Dedifferentiated amniotic fluid mesenchymal stem cell (primary cell): ENCODE results near the gene HSPBAP1.
"Not testable (repeated sequence)": the region's sequence is repeated elsewhere in the genome, so short reads cannot be mapped to it uniquely, and the experiment has no call there.

ENCODE experiments used
- DNase-seq: peaks from one replicate; pipeline ENCODE4 v3.0.0-alpha.2; 2016; ENCODE audit errors: extremely low spot score

HSPBAP1 gene

DNA sequence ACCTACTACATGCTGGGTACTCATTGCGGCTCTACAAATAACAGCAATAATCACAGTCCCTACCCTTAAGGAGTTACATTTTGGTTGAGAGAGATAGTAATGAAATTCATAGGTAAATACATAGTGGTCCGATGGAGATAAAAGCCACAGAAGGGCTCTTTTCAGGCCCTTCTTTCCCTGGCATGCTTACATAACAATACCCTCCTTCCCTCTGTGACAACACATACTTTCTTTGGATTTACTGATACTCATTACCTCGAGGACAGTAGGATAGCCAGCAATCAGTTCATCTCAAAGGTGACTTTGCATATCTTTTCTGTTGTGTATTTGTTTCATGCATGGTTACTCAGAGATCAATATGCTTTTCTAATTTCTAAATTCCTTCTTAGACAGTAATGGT lies 54.5 kb downstream of the HSPBAP1 start:
- DNase-seq, result no peak

GRCh38 chr3:122732682-122733525 lies 60.7 kb downstream of the HSPBAP1 start:
- not testable (repeated sequence) for DNase-seq

DNA sequence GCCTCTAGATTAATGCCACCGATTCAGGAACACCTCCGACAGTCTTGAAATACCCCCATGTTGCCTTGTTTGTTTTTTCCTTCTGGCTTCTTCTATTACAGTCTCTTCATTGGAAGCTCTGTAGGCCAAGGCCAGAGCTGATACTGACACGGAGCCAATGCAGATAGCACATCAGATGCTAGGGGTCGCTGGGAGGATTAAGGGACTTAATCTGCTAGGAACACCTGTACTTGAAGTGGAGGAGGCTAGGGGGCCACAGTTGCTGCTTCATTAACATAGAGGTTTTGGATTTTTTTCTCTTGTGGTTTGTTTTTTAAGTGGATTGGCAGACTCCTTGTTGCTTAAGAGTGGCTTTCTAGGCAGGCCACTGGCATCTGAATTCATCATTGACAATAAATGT lies 63.4 kb downstream of the HSPBAP1 start:
- DNase-seq, result no peak

DNA sequence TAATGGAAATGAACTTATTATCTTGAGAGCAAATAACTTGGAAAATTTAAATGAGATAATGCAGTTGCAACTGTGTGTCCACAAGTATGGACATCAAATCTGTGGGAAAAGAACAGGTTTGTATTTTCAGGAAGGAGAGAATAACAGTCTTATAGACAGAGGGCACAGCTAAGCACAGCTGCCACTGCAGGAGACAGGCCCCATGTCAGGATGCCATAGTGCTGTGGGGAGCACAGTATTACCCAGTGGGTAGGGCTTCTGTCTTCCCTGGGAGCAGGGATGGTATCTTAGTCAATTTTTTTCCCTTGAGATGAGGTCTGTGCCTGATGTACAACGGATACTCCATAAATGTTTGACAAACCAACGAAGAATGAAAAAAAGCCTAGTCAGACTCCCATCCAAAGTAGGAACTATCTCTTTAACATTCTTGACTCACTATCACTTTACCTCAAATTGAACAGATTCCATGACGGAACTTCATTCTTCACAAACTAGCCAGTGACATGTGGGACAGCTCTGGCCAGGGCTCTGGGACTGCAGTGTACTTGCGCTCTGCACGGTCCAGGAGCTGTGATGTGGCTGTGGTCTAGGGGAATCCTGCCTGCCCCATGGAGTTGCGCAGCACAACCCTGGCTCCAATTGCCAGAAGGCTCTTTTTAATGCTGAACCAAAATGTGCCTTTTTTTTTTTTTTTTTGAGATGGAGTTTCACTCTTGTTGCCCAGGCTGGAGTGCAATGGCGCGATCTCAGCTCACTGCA lies 64.7 kb downstream of the HSPBAP1 start:
- DNase-seq, result no peak

GRCh38 chr3:122728186-122728585 lies 65.4 kb downstream of the HSPBAP1 start:
- no peak for DNase-seq

DNA sequence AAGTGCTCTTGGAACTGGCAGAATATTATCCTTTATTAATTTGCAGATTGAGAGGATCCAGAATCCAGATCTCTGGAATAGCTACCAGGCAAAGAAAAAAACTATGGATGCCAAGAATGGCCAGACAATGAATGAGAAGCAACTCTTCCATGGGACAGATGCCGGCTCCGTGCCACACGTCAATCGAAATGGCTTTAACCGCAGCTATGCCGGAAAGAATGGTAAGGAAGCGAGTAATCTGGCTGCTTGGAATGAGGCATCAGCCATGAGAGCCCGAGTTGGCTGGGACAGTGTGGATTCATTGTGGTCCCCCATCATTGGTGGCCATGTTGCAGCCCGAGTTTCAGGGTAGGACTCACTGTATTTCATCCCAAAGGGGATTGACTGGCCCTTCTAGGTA lies 65.9 kb downstream of the HSPBAP1 start:
- DNase-seq, result no peak

- DNase-seq, result no peak
These were observed 66.3 kb downstream of the HSPBAP1 start for GRCh38 chr3:122727294-122727693.

DNA sequence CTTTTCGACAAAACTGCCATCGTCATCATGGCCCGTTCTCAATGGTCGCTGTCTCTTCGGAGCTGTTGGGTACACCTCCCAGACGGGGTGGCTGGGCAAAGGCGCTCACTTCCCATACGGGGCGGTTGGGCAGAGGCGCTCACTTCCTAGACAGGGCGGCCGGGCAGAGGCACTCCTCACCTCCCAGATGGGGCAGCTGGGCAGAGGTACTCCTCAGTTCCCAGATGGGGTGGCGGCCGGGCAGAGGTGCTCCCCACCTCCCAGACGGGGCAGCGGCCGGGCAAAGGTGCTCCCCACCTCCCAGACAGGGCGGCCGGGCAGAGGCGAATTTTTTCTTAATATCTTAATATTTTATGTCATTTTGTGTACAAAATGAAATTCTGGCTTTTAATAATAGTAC lies 68.5 kb downstream of the HSPBAP1 start:
- DNase-seq, result no peak

GRCh38 chr3:122719273-122719921 lies 74.2 kb downstream of the HSPBAP1 start:
- DNase-seq, result no peak

- DNase-seq, result no peak
These were observed 77.0 kb downstream of the HSPBAP1 start for GRCh38 chr3:122716667-122717066.

DNA sequence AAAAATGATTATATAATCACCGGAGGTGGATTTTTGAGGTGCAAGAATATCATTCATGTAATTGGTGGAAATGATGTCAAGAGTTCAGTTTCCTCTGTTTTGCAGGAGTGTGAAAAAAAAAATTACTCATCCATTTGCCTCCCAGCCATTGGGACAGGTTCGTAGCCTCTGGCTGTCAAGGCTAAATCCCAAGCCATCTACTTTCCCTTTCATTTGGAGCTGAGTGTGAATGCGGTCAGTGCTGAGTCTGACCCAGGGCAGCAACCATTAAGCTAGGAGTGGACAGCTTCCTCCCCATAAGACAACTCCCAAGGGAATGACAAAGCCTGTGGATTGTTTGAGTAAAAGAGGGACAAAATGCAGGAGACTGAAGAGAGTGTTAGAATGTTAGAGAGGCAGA lies 79.4 kb downstream of the HSPBAP1 start:
- no peak for DNase-seq

- DNase-seq, result not testable (repeated sequence)
These were observed 82.9 kb downstream of the HSPBAP1 start for GRCh38 chr3:122710616-122711251.

DNA sequence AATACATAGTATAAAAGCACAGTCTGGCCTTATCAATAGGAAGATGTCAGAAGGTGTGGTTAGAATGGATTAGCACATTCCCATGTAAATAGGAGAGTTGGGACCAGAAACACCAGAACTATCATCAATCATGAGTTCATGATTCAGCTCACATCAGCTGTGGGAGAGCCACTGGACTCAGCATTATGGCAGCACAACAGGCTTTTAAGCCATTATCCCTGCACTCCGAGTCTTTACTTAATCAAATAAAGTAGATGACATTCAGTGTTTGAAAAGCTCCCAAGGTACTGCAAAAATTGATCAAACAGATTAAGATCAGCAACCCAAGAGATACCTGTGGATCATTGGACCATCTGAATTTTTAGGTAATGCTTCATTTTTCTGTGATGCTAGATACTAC lies 88.3 kb downstream of the HSPBAP1 start:
- no peak for DNase-seq

DNA sequence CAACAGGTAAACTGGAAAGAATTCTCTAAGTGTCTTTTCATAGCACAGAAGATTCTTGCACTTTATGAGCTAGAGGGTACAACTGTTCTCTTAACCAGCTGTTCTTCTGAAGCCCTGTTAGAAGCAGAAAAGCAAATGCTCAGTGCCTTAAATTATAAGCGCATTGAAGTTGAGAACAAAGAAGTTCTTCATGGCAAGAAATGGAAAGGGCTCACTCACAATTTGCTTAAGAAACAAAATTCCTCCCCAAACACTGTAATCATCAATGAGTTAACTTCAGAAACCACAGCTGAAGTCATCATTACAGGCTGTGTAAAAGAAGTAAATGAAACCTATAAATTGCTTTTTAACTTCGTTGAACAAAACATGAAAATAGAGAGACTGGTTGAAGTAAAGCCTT lies 93.4 kb downstream of the HSPBAP1 start:
- no peak for DNase-seq

DNA sequence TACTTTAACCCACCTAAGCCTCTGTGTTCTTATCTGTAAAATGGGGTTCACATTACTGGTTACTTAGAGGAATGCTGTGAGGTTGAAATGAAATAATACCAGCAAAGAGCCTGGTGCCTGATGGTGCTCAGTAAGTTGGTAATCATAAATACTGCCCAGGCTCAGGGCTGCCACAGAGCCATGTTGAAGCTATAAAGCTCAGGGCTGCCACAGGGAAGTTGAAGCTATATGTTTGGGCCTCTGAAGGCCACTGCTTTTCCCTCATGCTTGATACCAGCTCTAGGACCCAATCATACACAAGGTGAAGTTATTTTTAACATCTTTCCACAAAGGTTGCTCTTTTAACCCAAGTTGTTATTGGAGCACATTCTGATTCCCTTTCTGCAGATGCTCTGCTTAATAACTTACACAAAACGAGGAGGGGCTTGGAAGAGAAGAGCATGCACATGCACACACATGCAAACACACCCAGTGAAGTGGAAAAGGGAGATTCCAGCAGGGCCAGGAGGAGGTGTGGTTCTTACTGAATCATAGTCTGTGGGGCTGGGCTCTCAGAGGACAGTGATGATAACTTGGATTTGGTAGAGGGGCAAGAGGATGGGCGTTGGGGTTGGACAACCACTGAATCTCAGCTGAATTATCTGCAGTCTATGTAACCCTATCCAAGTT lies 95.5 kb downstream of the HSPBAP1 start:
- DNase-seq, result no peak

DNA sequence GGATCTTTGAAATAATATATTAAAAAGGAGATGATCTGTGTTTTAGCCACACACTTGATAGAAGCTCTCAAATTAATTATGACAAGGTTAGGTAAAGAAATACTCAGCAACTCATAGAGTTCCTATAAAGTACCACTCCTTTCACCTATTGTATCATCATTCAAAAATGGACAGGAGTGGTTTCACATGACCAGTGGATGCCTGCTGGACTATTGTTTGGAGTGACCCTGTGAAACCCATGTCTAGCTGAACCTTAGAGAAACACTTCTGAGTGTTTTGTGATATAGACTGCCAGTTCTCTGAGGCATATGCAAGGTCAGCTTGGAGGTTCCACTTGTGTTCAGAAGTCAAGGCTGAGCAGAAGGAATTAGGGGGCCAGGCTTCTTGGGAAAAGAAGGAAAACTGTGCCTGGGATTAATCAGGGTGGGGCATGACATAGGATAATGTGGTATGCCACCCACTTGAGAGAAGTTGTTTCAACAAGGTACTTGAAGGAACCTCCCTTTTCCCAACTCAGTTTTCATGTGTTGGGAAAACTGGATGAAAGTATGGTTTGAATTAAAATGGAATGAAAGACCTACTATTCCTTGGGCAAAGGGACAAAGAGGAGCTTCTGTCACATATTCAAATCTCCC lies 97.6 kb downstream of the HSPBAP1 start:
- no peak for DNase-seq

DNA sequence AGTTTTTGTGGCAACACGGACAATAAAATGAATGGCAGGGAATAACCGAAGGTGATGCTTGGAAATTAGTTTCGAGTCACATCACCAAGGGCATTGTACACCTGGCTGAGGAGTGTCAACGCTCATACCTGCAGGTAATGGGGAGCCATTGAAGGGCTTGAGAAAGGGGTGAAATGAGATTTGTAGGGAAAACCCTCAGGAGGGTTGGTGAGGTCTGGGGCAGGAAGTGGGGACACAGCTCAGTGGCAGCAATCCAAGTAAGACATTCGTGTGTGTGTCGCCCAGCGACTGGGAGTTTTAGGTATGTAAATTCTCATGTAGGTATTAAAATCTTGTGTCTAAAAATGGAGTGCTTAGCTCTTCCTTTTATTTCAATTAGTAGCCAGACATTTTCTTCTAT lies 98.7 kb downstream of the HSPBAP1 start:
- no peak for DNase-seq

- DNase-seq, result no peak
These were observed 101.0 kb downstream of the HSPBAP1 start for GRCh38 chr3:122692674-122693073.

DNA sequence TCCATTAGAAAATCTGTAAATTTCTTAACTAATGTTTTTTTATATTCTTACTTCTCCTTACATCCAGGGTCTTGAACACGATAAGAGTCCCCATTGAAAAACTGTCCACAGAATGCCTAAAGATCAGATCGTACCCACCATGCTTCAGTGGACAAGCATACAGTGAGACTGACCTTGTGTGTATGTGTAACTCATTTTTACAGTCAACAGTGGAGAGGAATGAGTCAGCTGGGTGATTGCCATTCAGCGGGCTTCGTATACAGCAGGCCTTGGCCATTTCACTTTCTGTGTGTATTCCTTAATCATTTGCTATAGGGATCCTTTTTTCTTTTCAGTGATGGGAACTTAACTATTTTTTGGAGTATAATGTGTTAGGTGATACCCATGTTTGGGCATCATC lies 102.4 kb downstream of the HSPBAP1 start:
- no peak for DNase-seq

DNA sequence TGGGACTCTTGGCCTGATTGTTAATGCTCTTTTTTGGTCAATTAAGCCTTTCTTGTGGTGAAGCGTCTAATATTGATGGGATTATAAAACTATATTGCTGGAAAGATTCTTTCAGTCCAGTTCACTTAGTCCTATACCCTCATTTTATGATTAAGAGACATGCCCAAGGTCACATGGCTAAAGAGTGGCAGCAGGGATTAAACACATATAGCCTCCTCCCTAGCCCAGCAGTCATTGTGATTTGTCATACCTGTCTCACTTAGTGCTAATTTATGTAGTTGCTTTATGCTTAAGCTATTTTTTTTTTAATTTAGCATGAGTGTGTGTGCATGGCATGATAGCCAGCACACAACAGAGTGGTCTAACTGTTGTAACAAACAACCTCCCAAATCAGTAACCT lies 103.5 kb downstream of the HSPBAP1 start:
- no peak for DNase-seq
